Measurements from ENCODE around the gene OPALIN.
"Not testable (repeated sequence)": the region's sequence is repeated elsewhere in the genome, so short reads cannot be mapped to it uniquely, and the experiment has no call there.

The OPALIN gene

GRCh38 chr10:96339383-96339782, 19.4 kb downstream of the OPALIN start:
- no peak for DNase-seq (ENCODE audit: low read depth in 1 of 2, low spot score in 1 of 2)

- DNase-seq (ENCODE audit: low read depth in 1 of 2, low spot score in 1 of 2), result no peak
These were observed 20.4 kb downstream of the OPALIN start for GRCh38 chr10:96338279-96338925.

GRCh38 chr10:96337106-96337505, 21.7 kb downstream of the OPALIN start:
- no peak for DNase-seq (ENCODE audit: low read depth in 1 of 2, low spot score in 1 of 2)

GRCh38 chr10:96334616-96335526, 23.9 kb downstream of the OPALIN start:
- no peak for DNase-seq (ENCODE audit: low read depth in 1 of 2, low spot score in 1 of 2)

GRCh38 chr10:96333101-96333500, 25.7 kb downstream of the OPALIN start:
- no peak for DNase-seq (ENCODE audit: low read depth in 1 of 2, low spot score in 1 of 2)

- no peak for DNase-seq (ENCODE audit: low read depth in 1 of 2, low spot score in 1 of 2)
These were observed 31.3 kb downstream of the OPALIN start for GRCh38 chr10:96327462-96327861.

GRCh38 chr10:96325719-96326373, 33.0 kb downstream of the OPALIN start:
- no peak for DNase-seq (ENCODE audit: low read depth in 1 of 2, low spot score in 1 of 2)

- DNase-seq (ENCODE audit: low read depth in 1 of 2, low spot score in 1 of 2), result no peak
These were observed 34.4 kb downstream of the OPALIN start for GRCh38 chr10:96324447-96324846.

GRCh38 chr10:96322275-96322674, 36.5 kb downstream of the OPALIN start:
- no peak for DNase-seq (ENCODE audit: low read depth in 1 of 2, low spot score in 1 of 2)

- no peak for DNase-seq (ENCODE audit: low read depth in 1 of 2, low spot score in 1 of 2)
These were observed 37.0 kb downstream of the OPALIN start for GRCh38 chr10:96321822-96322221.

- no peak for DNase-seq (ENCODE audit: low read depth in 1 of 2, low spot score in 1 of 2)
These were observed 38.9 kb downstream of the OPALIN start for GRCh38 chr10:96319754-96320474.

GRCh38 chr10:96317067-96317833, 41.6 kb downstream of the OPALIN start:
- DNase-seq (ENCODE audit: low read depth in 1 of 2, low spot score in 1 of 2), result no peak

- no peak for DNase-seq (ENCODE audit: low read depth in 1 of 2, low spot score in 1 of 2)
These were observed 45.5 kb downstream of the OPALIN start for GRCh38 chr10:96313344-96313743.

GRCh38 chr10:96311180-96311715, 47.6 kb downstream of the OPALIN start:
- no peak for DNase-seq (ENCODE audit: low read depth in 1 of 2, low spot score in 1 of 2)

GRCh38 chr10:96310321-96310669, 48.5 kb downstream of the OPALIN start:
- DNase-seq (ENCODE audit: low read depth in 1 of 2, low spot score in 1 of 2), result no peak

GRCh38 chr10:96309628-96310320, 49.0 kb downstream of the OPALIN start:
- no peak for DNase-seq (ENCODE audit: low read depth in 1 of 2, low spot score in 1 of 2)

GRCh38 chr10:96308854-96309253, 49.9 kb downstream of the OPALIN start:
- DNase-seq (ENCODE audit: low read depth in 1 of 2, low spot score in 1 of 2), result not testable (repeated sequence)

GRCh38 chr10:96306516-96306915, 52.3 kb downstream of the OPALIN start:
- no peak for DNase-seq (ENCODE audit: low read depth in 1 of 2, low spot score in 1 of 2)

GRCh38 chr10:96305019-96305418, 53.8 kb downstream of the OPALIN start:
- DNase-seq (ENCODE audit: low read depth in 1 of 2, low spot score in 1 of 2), result no peak

GRCh38 chr10:96304230-96304629, 54.6 kb downstream of the OPALIN start, which contains the start of gene DNTT:
DNTT (plus strand) TSS chr10:96304434; CDS start chr10:96304498, 64 bp downstream.
- no peak for DNase-seq (ENCODE audit: low read depth in 1 of 2, low spot score in 1 of 2)

All from activated CD4-positive, alpha-beta T cell treated with anti-CD3 and anti-CD28 coated beads, Interleukin-2, amount 50 U/mL, for 24 hours (primary cell).